GM23338 (cell line): ENCODE results near the gene AGTR1. TPM values are rescaled to one million over a fixed set of nuclear protein-coding genes. Genes with fewer than 3 reads are reported as not detected.

Source experiments
- ATAC-seq: fragments of 200-7000 bp; cut with Tn5 transposase; 3 replicates; pipeline ENCODE4 v1.9.1; 2020
- DNase-seq: peaks from one replicate; pipeline ENCODE4 v3.0.0-alpha.2; 2015; ENCODE audit warnings: low spot score
- H2AFZ ChIP-seq: fragments of 200-600 bp; sonication (generic); 2 replicates; pipeline ENCODE4 v1.8.0; 2016; ENCODE audit warnings: antibody characterized with exemption, mild to moderate bottlenecking, moderate library complexity
- H3F3A ChIP-seq: fragments of 200-600 bp; sonication (generic); replicated peaks from 2 replicates; pipeline ENCODE4 v1.8.0; 2017; ENCODE audit warnings: antibody characterized with exemption, mixed run types, low read depth
- H3K27ac ChIP-seq: fragments of 200-600 bp; sonication (generic); 2 replicates; pipeline ENCODE4 v1.6.1; 2016; ENCODE audit warnings: low read depth
- H3K27me3 ChIP-seq: fragments of 200-600 bp; sonication (generic); 2 replicates; pipeline ENCODE4 v1.8.0; 2016; ENCODE audit warnings: mild to moderate bottlenecking, mixed run types, moderate library complexity; ENCODE audit not compliant: insufficient read depth
- H3K36me3 ChIP-seq: fragments of 200-600 bp; sonication (generic); 2 replicates; pipeline ENCODE4 v1.8.0; 2016; ENCODE audit warnings: mild to moderate bottlenecking; ENCODE audit not compliant: insufficient read depth
- H3K4me1 ChIP-seq: fragments of 200-600 bp; sonication (generic); 2 replicates; pipeline ENCODE4 v1.8.0; 2016; ENCODE audit warnings: mild to moderate bottlenecking, moderate library complexity; ENCODE audit not compliant: insufficient read depth
- H3K4me2 ChIP-seq: fragments of 200-600 bp; sonication (generic); 2 replicates; pipeline ENCODE4 v1.7.1; 2017; ENCODE audit warnings: mixed run types
- H3K4me3 ChIP-seq: fragments of 200-600 bp; sonication (generic); 2 replicates; pipeline ENCODE4 v1.6.1; 2016; ENCODE audit warnings: mixed run types
- H3K79me2 ChIP-seq: fragments of 200-600 bp; sonication (generic); replicated peaks from 2 replicates; pipeline ENCODE4 v1.8.0; 2017; ENCODE audit warnings: mild to moderate bottlenecking; ENCODE audit not compliant: insufficient read depth
- H3K9me2 ChIP-seq: fragments of 200-600 bp; sonication (generic); 2 replicates; pipeline ENCODE4 v1.8.0; 2017; ENCODE audit not compliant: insufficient read depth
- H4K20me1 ChIP-seq: fragments of 200-600 bp; sonication (generic); replicated peaks from 2 replicates; pipeline ENCODE4 v1.8.0; 2017; ENCODE audit warnings: mild to moderate bottlenecking; ENCODE audit not compliant: insufficient read depth
- H3K27ac Mint-ChIP-seq: 2 replicates; pipeline ENCODE4 v1.8.0; 2020; ENCODE audit warnings: inconsistent platforms, mild to moderate bottlenecking, moderate library complexity, mixed read lengths
- H3K27me3 Mint-ChIP-seq: 3 replicates; pipeline ENCODE4 v1.8.0; 2022; ENCODE audit warnings: low read depth, mild to moderate bottlenecking, moderate library complexity, mixed read lengths, inconsistent platforms; ENCODE audit not compliant: insufficient read depth, poor library complexity
- H3K36me3 Mint-ChIP-seq: 3 replicates; pipeline ENCODE4 v1.8.0; 2021; ENCODE audit warnings: low read depth, mild to moderate bottlenecking, inconsistent platforms, moderate library complexity, mixed read lengths
- H3K4me1 Mint-ChIP-seq: 3 replicates; pipeline ENCODE4 v1.8.0; 2020; ENCODE audit warnings: mild to moderate bottlenecking, inconsistent platforms, mixed read lengths
- H3K4me3 Mint-ChIP-seq: 3 replicates; pipeline ENCODE4 v1.8.0; 2021; ENCODE audit warnings: moderate library complexity, mild to moderate bottlenecking, inconsistent platforms, mixed read lengths
- H3K9me3 Mint-ChIP-seq: 3 replicates; pipeline ENCODE4 v1.8.0; 2020; ENCODE audit warnings: moderate library complexity, mild to moderate bottlenecking, inconsistent platforms, mixed read lengths
- CREB1 ChIP-seq: fragments of 250-450 bp; sonication (Bioruptor Pico); IDR thresholded peaks from 2 replicates; pipeline ENCODE4 v1.5.0; 2020; ENCODE audit warnings: low read depth, mild to moderate bottlenecking, moderate library complexity
- EZH2 ChIP-seq: fragments of 200-600 bp; sonication (generic); IDR thresholded peaks from one replicate; pipeline ENCODE4 v1.8.0; 2017; ENCODE audit warnings: antibody characterized with exemption, mild to moderate bottlenecking, low read depth; ENCODE audit not compliant: unreplicated experiment
- JUNB ChIP-seq: IDR thresholded peaks from one replicate; pipeline ENCODE4 v1.6.1; 2016; ENCODE audit warnings: antibody characterized with exemption; ENCODE audit not compliant: unreplicated experiment
- POLR2AphosphoS5 ChIP-seq: IDR thresholded peaks from 2 replicates; pipeline ENCODE4 v1.6.1; 2016; ENCODE audit warnings: antibody characterized with exemption, low read depth
- REST ChIP-seq: IDR thresholded peaks from one replicate; pipeline ENCODE4 v1.6.1; 2018; ENCODE audit warnings: antibody characterized with exemption; ENCODE audit not compliant: unreplicated experiment
- STAT1 ChIP-seq: IDR thresholded peaks from one replicate; pipeline ENCODE4 v1.6.1; 2016; ENCODE audit warnings: antibody characterized with exemption; ENCODE audit not compliant: unreplicated experiment
- ZNF331 ChIP-seq: fragments of 250-450 bp; sonication (Bioruptor Pico); IDR thresholded peaks from 2 replicates; pipeline ENCODE4 v1.5.0; 2020; ENCODE audit warnings: low read depth, mild to moderate bottlenecking, moderate library complexity
- polyA plus RNA-seq: library from polyadenylated mRNA; unstranded; fragments of >200 nt; fragmentation: Nextera tagmentation; extraction: Ambion mirVana; gene quantifications from 2 replicates; pipeline ENCODE4 v1.2.1, GENCODE V29; 2016
- total RNA-seq: library from RNA; depleted of rRNA; stranded (reverse); fragments of >200 nt; shearing (Covaris generic); gene quantifications from 2 replicates; pipeline ENCODE4 v1.2.3, GENCODE V29; 2014
- TF ChIP-seq, protein P1 (sequence below), 2 experiments: fragments of 200-600 bp in 1 of 2; sonication (generic) in 1 of 2; conservative IDR thresholded peaks; 2 replicates each; pipeline versions ENCODE4 v1.5.1 to v1.6.1; 2016 to 2017; ENCODE audit warnings: antibody characterized with exemption in 2 of 2, low read depth in 2 of 2, mild to moderate bottlenecking in 2 of 2, moderate library complexity in 1 of 2
- TF ChIP-seq, protein P2 (sequence below): IDR thresholded peaks from 2 replicates; pipeline ENCODE4 v1.6.1; 2016; ENCODE audit warnings: antibody characterized with exemption
- TF ChIP-seq, protein P3 (sequence below): fragments of 250-450 bp; sonication (Bioruptor Pico); IDR thresholded peaks from 2 replicates; pipeline ENCODE4 v1.5.0; 2020; ENCODE audit warnings: mild to moderate bottlenecking, moderate library complexity

Gene AGTR1
- total and polyA plus RNA-seq, 2 experiments from 2014 or later, result 0.16 TPM; not detected in 1

GRCh38 chr3:148773805-148774204, 76.1 kb downstream of the AGTR1 start:
- no peak for ATAC-seq
- Mint-ChIP-seq H3K27ac (no peak overlapping the region), H3K36me3 (no peaks in the 10 kb centered on the region), H3K9me3 (no peaks in the 10 kb centered on the region), H3K4me3 (no peak overlapping the region), H3K4me1 (no peaks in the 10 kb centered on the region), H3K27me3 (no peaks in the 10 kb centered on the region)
- H3F3A ChIP-seq, result no peaks in the 10 kb centered on the region
- H3K4me3 ChIP-seq, result no peak overlapping the region
- no peaks in the 10 kb centered on the region for H3K27me3 ChIP-seq
- no peaks in the 10 kb centered on the region for H3K4me1 ChIP-seq
- DNase-seq, result no peak
- no peak overlapping the region for H3K4me2 ChIP-seq
- H3K79me2 ChIP-seq, result no peaks in the 10 kb centered on the region
- no peak overlapping the region for H2AFZ ChIP-seq
- H4K20me1 ChIP-seq, result no peaks in the 10 kb centered on the region
- H3K27ac ChIP-seq, result no peak overlapping the region
- H3K9me2 ChIP-seq, result 0 out of 2 replicates have a peak, but pooled peaks cover 5% of the 10 kb centered on the region
- TF ChIP-seq, protein P1, sequence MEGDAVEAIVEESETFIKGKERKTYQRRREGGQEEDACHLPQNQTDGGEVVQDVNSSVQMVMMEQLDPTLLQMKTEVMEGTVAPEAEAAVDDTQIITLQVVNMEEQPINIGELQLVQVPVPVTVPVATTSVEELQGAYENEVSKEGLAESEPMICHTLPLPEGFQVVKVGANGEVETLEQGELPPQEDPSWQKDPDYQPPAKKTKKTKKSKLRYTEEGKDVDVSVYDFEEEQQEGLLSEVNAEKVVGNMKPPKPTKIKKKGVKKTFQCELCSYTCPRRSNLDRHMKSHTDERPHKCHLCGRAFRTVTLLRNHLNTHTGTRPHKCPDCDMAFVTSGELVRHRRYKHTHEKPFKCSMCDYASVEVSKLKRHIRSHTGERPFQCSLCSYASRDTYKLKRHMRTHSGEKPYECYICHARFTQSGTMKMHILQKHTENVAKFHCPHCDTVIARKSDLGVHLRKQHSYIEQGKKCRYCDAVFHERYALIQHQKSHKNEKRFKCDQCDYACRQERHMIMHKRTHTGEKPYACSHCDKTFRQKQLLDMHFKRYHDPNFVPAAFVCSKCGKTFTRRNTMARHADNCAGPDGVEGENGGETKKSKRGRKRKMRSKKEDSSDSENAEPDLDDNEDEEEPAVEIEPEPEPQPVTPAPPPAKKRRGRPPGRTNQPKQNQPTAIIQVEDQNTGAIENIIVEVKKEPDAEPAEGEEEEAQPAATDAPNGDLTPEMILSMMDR (conservative IDR thresholded peaks at IDR 0.05; ENCODE audit: low read depth in 2 of 2), result no peak
- TF ChIP-seq POLR2AphosphoS5, result no peak
- no peak for TF ChIP-seq REST
- TF ChIP-seq, protein P2, sequence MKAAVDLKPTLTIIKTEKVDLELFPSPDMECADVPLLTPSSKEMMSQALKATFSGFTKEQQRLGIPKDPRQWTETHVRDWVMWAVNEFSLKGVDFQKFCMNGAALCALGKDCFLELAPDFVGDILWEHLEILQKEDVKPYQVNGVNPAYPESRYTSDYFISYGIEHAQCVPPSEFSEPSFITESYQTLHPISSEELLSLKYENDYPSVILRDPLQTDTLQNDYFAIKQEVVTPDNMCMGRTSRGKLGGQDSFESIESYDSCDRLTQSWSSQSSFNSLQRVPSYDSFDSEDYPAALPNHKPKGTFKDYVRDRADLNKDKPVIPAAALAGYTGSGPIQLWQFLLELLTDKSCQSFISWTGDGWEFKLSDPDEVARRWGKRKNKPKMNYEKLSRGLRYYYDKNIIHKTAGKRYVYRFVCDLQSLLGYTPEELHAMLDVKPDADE, result no peak
- TF ChIP-seq JUNB, result no peak
- no peak for TF ChIP-seq ZNF331 (CRISPR knock-in tag)
- TF ChIP-seq EZH2, result no peak
- TF ChIP-seq CREB1 (CRISPR knock-in tag), result no peak
- no peaks in the 10 kb centered on the region for H3K36me3 ChIP-seq

GRCh38 chr3:148778926-148779325, 81.2 kb downstream of the AGTR1 start:
- H3K27ac Mint-ChIP-seq, result no peak overlapping the region; the same call in 1 of the 2 replicates
- ATAC-seq (no peak), DNase-seq (no peak)
- no peaks in the 10 kb centered on the region for H3F3A ChIP-seq
- H3K4me3 Mint-ChIP-seq, result no peak overlapping the region
- no peaks in the 10 kb centered on the region for H3K79me2 ChIP-seq
- no peak overlapping the region for H3K4me2 ChIP-seq
- H2AFZ ChIP-seq, result peak overlapping the region; percentile 29; the same call in 1 of the 2 replicates
- H3K4me1 Mint-ChIP-seq, result no peaks in the 10 kb centered on the region
- no peaks in the 10 kb centered on the region; the same call in 2 of the 3 replicates for H3K9me3 Mint-ChIP-seq
- no peaks in the 10 kb centered on the region for H4K20me1 ChIP-seq
- no peaks in the 10 kb centered on the region for H3K36me3 ChIP-seq
- no peaks in the 10 kb centered on the region for H3K4me1 ChIP-seq
- no peaks in the 10 kb centered on the region for H3K27me3 ChIP-seq
- H3K9me2 ChIP-seq, result 0 out of 2 replicates have a peak, but pooled peaks cover 5% of the 10 kb centered on the region
- H3K36me3 Mint-ChIP-seq, result no peaks in the 10 kb centered on the region
- no peaks in the 10 kb centered on the region for H3K27me3 Mint-ChIP-seq
- H3K4me3 ChIP-seq, result no peak overlapping the region
- H3K27ac ChIP-seq, result no peak overlapping the region
- no peak for TF ChIP-seq STAT1
- TF ChIP-seq, protein P3, sequence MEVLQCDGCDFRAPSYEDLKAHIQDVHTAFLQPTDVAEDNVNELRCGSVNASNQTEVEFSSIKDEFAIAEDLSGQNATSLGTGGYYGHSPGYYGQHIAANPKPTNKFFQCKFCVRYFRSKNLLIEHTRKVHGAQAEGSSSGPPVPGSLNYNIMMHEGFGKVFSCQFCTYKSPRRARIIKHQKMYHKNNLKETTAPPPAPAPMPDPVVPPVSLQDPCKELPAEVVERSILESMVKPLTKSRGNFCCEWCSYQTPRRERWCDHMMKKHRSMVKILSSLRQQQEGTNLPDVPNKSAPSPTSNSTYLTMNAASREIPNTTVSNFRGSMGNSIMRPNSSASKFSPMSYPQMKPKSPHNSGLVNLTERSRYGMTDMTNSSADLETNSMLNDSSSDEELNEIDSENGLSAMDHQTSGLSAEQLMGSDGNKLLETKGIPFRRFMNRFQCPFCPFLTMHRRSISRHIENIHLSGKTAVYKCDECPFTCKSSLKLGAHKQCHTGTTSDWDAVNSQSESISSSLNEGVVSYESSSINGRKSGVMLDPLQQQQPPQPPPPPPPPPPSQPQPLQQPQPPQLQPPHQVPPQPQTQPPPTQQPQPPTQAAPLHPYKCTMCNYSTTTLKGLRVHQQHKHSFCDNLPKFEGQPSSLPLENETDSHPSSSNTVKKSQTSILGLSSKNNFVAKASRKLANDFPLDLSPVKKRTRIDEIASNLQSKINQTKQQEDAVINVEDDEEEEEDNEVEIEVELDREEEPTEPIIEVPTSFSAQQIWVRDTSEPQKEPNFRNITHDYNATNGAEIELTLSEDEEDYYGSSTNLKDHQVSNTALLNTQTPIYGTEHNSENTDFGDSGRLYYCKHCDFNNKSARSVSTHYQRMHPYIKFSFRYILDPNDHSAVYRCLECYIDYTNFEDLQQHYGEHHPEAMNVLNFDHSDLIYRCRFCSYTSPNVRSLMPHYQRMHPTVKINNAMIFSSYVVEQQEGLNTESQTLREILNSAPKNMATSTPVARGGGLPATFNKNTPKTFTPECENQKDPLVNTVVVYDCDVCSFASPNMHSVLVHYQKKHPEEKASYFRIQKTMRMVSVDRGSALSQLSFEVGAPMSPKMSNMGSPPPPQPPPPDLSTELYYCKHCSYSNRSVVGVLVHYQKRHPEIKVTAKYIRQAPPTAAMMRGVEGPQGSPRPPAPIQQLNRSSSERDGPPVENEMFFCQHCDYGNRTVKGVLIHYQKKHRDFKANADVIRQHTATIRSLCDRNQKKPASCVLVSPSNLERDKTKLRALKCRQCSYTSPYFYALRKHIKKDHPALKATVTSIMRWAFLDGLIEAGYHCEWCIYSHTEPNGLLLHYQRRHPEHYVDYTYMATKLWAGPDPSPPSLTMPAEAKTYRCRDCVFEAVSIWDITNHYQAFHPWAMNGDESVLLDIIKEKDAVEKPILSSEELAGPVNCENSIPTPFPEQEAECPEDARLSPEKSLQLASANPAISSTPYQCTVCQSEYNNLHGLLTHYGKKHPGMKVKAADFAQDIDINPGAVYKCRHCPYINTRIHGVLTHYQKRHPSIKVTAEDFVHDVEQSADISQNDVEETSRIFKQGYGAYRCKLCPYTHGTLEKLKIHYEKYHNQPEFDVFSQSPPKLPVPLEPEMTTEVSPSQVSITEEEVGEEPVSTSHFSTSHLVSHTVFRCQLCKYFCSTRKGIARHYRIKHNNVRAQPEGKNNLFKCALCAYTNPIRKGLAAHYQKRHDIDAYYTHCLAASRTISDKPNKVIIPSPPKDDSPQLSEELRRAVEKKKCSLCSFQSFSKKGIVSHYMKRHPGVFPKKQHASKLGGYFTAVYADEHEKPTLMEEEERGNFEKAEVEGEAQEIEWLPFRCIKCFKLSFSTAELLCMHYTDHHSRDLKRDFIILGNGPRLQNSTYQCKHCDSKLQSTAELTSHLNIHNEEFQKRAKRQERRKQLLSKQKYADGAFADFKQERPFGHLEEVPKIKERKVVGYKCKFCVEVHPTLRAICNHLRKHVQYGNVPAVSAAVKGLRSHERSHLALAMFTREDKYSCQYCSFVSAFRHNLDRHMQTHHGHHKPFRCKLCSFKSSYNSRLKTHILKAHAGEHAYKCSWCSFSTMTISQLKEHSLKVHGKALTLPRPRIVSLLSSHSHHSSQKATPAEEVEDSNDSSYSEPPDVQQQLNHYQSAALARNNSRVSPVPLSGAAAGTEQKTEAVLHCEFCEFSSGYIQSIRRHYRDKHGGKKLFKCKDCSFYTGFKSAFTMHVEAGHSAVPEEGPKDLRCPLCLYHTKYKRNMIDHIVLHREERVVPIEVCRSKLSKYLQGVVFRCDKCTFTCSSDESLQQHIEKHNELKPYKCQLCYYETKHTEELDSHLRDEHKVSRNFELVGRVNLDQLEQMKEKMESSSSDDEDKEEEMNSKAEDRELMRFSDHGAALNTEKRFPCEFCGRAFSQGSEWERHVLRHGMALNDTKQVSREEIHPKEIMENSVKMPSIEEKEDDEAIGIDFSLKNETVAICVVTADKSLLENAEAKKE, result no peak
- no peak for TF ChIP-seq CREB1 (CRISPR knock-in tag)
